GM12874 (cell line): ENCODE data around the gene LAPTM4A.

Source experiments
- CTCF ChIP-seq: IDR thresholded peaks from 2 replicates; pipeline ENCODE4 v1.5.1; 2011; ENCODE audit warnings: low read depth, mild to moderate bottlenecking, control low read depth, low read length, moderate library complexity; ENCODE audit not compliant: insufficient read depth

LAPTM4A gene

DNA sequence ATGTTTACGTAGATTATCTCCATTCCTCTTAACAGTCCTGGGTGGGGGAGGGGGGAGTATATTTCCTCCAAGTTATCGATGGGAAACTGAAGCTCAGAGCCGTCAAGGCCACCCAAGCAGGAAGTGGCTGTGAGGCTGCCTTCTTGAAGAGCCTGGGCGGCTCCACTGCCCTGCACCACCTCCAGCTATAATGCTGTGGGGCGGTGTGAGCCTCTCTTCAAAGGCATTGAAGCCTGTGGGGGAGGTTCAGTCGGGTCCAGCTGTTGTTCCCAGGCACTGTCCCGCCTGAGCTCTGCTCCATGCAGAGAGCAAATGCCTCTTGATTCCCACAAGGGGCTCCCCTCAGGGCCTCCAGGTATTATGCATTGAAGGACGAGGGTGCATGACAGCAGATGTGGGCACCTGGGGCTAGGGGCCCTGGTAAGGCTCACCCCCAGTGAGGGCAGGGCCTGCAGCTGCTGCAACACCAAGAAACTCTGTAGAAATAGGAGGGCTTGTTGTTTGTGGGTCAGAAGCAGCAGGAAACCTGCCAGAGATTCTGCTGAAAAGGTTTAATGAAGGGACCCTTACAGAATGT is 29.5 kb upstream of the LAPTM4A start:
- TF ChIP-seq CTCF = no peak

DNA sequence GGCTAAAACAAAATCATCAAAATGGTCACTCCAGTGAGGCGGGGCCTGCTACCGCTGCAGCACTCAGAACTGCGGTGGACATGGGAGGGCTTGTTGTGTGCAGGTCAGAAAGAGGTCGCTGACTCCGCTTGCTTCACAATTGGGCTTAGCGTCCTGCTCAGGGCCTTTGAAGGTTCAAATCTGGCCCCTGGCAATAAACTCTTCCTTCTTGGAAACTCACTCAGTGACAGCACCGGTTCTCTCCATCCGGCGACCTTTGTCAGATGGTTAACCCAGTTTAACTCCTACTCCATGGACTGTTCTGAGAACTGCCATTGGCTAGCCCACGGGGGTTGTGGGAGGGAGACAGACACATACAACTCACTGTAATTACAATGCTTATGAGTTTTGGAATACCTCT is 29.0 kb upstream of the LAPTM4A start:
- no peak for TF ChIP-seq CTCF

DNA sequence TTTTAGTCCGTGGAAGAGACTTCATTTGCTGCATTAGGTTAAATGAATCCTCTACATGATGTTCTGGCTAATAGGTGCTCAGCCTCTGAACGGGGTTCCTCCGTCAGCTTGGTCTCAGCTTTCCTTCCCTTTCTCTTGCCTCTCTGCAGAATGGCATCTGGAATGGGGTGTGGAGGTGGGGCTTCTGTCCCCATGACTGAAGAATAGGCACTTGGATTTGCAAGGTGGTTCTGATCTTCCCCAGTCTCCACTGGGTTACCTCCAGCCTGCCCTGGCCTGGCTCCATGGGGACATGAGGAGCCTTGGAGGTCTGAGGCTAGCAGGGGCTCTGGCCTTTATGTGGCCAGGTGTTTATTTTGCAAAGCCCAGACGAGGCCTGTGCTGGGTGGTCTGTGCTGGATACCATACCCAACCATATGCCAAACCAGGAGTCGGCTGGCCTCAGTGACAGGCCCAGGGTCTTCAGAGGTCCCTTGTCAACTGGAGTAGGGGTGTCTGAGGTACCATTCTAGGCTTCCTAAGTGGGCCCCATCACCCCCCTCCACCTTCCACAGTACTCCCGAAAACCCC is 28.2 kb upstream of the LAPTM4A start:
- no peak for TF ChIP-seq CTCF

GRCh38 chr2:20077411-20077940 is 26.0 kb upstream of the LAPTM4A start:
- TF ChIP-seq CTCF = no peak

DNA sequence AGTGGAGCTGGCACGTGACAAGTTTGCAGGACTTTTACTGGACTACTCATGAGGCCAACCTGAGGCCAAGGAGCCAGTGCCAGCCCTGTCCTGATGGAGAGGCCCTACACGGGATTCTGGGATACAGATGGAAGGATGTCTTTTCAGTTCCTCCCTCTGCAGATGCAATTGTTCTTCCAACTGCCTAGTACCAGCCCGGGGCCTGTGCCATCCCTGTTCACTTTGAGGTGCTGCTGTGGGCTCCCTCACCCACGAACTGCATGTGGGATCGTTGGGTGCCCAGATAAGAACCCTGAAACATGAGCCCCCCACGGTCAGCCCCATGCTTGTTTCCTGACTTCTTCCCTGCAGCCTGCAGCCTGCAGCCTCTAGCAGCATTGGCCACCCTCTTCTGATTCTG is 25.3 kb upstream of the LAPTM4A start:
- TF ChIP-seq CTCF = no peak

DNA sequence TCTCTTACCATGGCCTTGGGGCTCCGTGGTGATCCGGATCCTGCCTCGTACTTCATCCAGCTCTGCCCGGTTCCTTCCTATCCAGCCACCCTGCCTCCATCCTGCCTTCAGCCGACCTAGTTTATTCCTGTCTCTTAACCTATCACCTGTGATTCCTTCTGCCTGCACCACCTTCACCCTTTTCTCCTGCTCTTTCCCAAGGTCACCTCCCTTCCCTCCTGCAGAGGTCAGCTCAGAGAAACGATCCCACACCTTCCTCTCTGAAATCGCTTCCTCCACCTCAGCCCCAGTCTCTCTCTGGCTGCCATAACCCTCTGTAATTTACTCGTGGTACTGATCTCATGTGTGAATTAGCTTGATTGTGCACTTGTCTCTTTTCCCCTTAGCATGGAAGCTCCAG is 23.5 kb upstream of the LAPTM4A start:
- TF ChIP-seq CTCF = no peak

DNA sequence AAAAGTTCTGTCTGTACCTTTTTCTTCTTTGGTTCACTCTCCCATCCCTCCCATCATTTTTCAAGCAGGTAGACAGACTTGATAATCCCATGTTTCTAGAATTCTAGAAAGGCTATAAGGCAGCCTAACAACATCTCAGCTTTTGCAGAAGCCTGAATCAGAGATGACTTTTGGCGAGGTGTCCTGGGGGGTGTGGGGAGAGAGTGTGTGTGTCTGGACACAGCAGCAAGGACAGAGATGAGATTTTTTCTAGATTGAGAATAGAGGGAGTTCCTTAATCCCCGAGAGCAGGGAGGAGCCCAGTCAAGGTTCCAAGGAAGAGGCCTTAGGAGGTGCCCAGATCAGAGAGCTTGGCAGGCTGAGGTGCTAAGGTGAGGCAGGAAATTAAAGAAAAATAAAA is 22.0 kb upstream of the LAPTM4A start:
- TF ChIP-seq CTCF = no peak
